PC-3 (cell line): Measurements from ENCODE around the gene HSD3B2.

ENCODE experiments used
- EZH2phosphoT487 ChIP-seq: fragments of 300-600 bp; sonication (generic); IDR thresholded peaks from 2 replicates; pipeline ENCODE4 v1.6.1; 2018; ENCODE audit warnings: mild to moderate bottlenecking, antibody characterized with exemption, low read length, borderline replicate concordance
- TF ChIP-seq, protein P1 (sequence below): fragments of 300-600 bp; sonication (generic); conservative IDR thresholded peaks from 2 replicates; pipeline ENCODE4 v1.5.1; 2017; ENCODE audit warnings: antibody characterized with exemption, low read depth, mild to moderate bottlenecking, low read length

DNA sequence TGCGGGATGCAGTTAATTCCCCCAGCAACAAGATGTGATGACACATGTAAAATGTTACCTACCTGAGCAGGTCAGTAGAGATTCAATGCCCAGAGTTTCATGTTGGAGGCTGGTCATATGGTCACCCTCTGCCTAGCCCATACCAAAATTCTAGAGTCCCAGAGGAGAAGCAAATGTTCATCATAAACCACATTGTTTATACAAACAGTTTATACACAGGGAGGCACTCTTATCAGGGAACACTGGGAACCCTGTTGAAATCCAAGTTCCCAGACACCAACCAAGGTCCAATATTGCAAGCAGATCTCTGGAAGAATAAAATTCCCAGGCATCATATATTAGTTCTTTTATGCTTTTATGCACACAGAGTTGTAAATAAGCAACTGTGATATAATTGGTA lies 35.8 kb upstream of the HSD3B2 start:
- TF ChIP-seq, protein P1, sequence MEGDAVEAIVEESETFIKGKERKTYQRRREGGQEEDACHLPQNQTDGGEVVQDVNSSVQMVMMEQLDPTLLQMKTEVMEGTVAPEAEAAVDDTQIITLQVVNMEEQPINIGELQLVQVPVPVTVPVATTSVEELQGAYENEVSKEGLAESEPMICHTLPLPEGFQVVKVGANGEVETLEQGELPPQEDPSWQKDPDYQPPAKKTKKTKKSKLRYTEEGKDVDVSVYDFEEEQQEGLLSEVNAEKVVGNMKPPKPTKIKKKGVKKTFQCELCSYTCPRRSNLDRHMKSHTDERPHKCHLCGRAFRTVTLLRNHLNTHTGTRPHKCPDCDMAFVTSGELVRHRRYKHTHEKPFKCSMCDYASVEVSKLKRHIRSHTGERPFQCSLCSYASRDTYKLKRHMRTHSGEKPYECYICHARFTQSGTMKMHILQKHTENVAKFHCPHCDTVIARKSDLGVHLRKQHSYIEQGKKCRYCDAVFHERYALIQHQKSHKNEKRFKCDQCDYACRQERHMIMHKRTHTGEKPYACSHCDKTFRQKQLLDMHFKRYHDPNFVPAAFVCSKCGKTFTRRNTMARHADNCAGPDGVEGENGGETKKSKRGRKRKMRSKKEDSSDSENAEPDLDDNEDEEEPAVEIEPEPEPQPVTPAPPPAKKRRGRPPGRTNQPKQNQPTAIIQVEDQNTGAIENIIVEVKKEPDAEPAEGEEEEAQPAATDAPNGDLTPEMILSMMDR, result no peak
- TF ChIP-seq EZH2phosphoT487, result no peak
